Measurements from ENCODE around the gene TSN.

- TF ChIP-seq GABPA (IDR thresholded peaks at IDR 0.05; ENCODE audit: low read depth) = no peak
- TF ChIP-seq CTCF (IDR thresholded peaks at IDR 0.05; ENCODE audit: insufficient read depth, low read length) = no peak
- no peak for TF ChIP-seq POLR2AphosphoS5 (IDR thresholded peaks at IDR 0.05; ENCODE audit: low read depth)
These were observed 45.5 kb upstream of the TSN start for GRCh38 chr2:121709776-121710469.
